Uterus (tissue), 2 donors: ENCODE results near the gene TSNAXIP1.

Source experiments
- CTCF ChIP-seq, 4 experiments: fragments of 200-600 bp in 2 of 4; fragments of 450-650 bp in 2 of 4; sonication (generic) in 2 of 4; IDR thresholded peaks; one replicate each; pipeline ENCODE4 v1.5.1; 2016 to 2019; ENCODE audit warnings: antibody characterized with exemption in 4 of 4, mild to moderate bottlenecking in 2 of 4, moderate library complexity in 1 of 4
- POLR2A ChIP-seq, 2 donors: fragments of 450-650 bp; IDR thresholded peaks; one replicate each; pipeline ENCODE4 v1.6.1; 2016; ENCODE audit warnings: antibody characterized with exemption in 2 of 2, mild to moderate bottlenecking in 1 of 2, moderate library complexity in 1 of 2

DNA sequence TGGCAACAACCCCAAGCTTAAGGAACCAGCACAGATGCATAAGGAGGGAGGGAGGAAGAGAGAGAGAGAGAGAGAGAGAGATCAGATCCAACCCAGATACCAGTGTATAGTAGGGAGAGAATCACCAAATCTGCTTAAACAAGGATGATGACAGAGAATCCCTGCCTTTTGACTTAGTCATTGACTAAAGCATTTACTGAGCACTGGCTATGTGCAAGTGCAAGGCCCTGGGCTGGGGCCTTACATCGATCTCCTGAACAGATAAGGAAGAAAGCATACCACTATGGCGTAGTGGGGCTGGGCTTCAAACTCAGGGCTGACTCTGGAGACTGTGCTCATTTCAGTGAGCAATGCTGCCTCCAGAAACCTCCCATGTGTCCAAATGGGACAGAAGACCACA, 15.8 kb downstream of the TSNAXIP1 start:
- TF ChIP-seq CTCF (IDR thresholded peaks at IDR 0.05) (no peak), POLR2A (IDR thresholded peaks at IDR 0.05) (no peak)
